ENCODE results near the gene MDGA2. TPM values are rescaled to one million over a fixed set of nuclear protein-coding genes. Genes with fewer than 3 reads are reported as not detected.

Gene MDGA2
- total RNA-seq, 1 experiment from 2014 or later: not detected

DNA sequence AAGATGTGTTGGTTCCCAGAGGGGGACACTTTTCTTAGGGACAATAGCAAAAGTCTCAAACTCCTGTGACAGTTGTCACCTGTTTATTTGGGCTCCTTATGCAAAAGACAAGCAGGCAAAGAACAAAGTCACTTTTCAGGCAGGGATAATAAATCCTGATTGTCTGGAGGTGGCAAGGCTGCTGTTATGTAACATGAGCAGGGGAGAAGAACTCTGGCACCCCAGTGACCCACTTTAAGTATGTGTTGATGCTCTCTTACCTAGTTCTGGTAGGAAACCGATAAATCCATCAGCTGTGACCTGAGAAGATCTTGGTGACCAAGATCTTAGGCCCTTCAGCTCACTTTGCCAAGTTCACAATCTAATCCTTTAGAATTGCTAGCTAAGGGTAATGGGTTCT lies 17.4 kb downstream of the MDGA2 start:
- Histone ChIP-seq H3K9me3 (no peaks in the 10 kb centered on the region), H3K4me1 (no peaks in the 10 kb centered on the region), H3K4me3 (ENCODE audit: low read depth, low read length) (no peak overlapping the region), H3K36me3 (ENCODE audit: control insufficient read depth, insufficient read depth, low read length) (no peaks in the 10 kb centered on the region), H3K27me3 (replicated peaks; ENCODE audit: control insufficient read depth, insufficient read depth, low read length) (no peaks in the 10 kb centered on the region)
- TF ChIP-seq, protein P1, sequence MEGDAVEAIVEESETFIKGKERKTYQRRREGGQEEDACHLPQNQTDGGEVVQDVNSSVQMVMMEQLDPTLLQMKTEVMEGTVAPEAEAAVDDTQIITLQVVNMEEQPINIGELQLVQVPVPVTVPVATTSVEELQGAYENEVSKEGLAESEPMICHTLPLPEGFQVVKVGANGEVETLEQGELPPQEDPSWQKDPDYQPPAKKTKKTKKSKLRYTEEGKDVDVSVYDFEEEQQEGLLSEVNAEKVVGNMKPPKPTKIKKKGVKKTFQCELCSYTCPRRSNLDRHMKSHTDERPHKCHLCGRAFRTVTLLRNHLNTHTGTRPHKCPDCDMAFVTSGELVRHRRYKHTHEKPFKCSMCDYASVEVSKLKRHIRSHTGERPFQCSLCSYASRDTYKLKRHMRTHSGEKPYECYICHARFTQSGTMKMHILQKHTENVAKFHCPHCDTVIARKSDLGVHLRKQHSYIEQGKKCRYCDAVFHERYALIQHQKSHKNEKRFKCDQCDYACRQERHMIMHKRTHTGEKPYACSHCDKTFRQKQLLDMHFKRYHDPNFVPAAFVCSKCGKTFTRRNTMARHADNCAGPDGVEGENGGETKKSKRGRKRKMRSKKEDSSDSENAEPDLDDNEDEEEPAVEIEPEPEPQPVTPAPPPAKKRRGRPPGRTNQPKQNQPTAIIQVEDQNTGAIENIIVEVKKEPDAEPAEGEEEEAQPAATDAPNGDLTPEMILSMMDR (IDR thresholded peaks at IDR 0.05; ENCODE audit: insufficient read depth in 1 of 2, low read depth in 1 of 2, low read length in 1 of 2, severe bottlenecking in 1 of 2, unreplicated experiment in 1 of 2): no peak
- CTCF ChIA-PET: no interaction called here
- no peak overlapping the region for H3K4me3 Mint-ChIP-seq (ENCODE audit: unreplicated experiment)
- H3K27ac Mint-ChIP-seq (ENCODE audit: unreplicated experiment): no peak overlapping the region
- DNase-seq: no peak
- H3K9me3 Mint-ChIP-seq (ENCODE audit: unreplicated experiment): no peaks in the 10 kb centered on the region
- H3K36me3 Mint-ChIP-seq (ENCODE audit: insufficient read depth, unreplicated experiment): no peaks in the 10 kb centered on the region
- BruUV-seq (replicated peaks): no TSS peak
- intact Hi-C loops (cut with micrococcal nuclease; ENCODE audit: unreplicated experiment): no loop called here
- H3K4me1 Mint-ChIP-seq (ENCODE audit: low read depth, unreplicated experiment): no peaks in the 10 kb centered on the region
- POLR2A ChIA-PET: no interaction called here
- no peaks in the 10 kb centered on the region for H3K27me3 Mint-ChIP-seq (ENCODE audit: insufficient read depth, unreplicated experiment)

DNA sequence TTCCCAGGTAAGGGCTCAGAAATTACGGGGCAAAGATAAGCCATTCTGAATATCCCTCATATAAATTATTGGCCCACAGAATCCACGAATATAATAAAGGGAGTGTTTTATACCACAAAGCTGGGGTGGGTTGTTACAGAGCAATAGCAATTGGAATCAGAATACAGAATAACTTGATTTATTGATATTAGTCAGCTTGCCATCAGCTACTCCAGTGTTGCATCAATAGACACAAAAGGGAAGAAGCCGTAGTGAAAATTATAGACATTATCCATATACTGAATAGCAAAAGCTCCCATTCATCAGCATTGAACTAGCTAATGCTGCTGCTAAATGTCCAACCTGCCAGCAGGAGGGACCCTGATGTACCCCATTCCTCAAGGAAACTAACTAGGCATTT lies 18.3 kb downstream of the MDGA2 start:
- H3K27me3 ChIP-seq (replicated peaks; ENCODE audit: control insufficient read depth, insufficient read depth, low read length): no peaks in the 10 kb centered on the region
- no peak overlapping the region for H3K4me3 Mint-ChIP-seq (ENCODE audit: unreplicated experiment)
- no peaks in the 10 kb centered on the region for H3K27me3 Mint-ChIP-seq (ENCODE audit: insufficient read depth, unreplicated experiment)
- TF ChIP-seq, protein P1 (IDR thresholded peaks at IDR 0.05; ENCODE audit: insufficient read depth in 1 of 2, low read depth in 1 of 2, low read length in 1 of 2, severe bottlenecking in 1 of 2, unreplicated experiment in 1 of 2): no peak
- no peaks in the 10 kb centered on the region for H3K9me3 Mint-ChIP-seq (ENCODE audit: unreplicated experiment)
- H3K36me3 Mint-ChIP-seq (ENCODE audit: insufficient read depth, unreplicated experiment): no peaks in the 10 kb centered on the region
- H3K36me3 ChIP-seq (ENCODE audit: control insufficient read depth, insufficient read depth, low read length): no peaks in the 10 kb centered on the region
- POLR2A ChIA-PET: no interaction called here
- no peaks in the 10 kb centered on the region for H3K4me1 Mint-ChIP-seq (ENCODE audit: low read depth, unreplicated experiment)
- CTCF ChIA-PET: no interaction called here
- H3K4me1 ChIP-seq: no peaks in the 10 kb centered on the region
- no peak overlapping the region for H3K4me3 ChIP-seq (ENCODE audit: low read depth, low read length)
- no peak for DNase-seq
- intact Hi-C loops (cut with micrococcal nuclease; ENCODE audit: unreplicated experiment): no loop called here
- no peaks in the 10 kb centered on the region for H3K9me3 ChIP-seq
- BruUV-seq (replicated peaks): no TSS peak
- H3K27ac Mint-ChIP-seq (ENCODE audit: unreplicated experiment): no peak overlapping the region

DNA sequence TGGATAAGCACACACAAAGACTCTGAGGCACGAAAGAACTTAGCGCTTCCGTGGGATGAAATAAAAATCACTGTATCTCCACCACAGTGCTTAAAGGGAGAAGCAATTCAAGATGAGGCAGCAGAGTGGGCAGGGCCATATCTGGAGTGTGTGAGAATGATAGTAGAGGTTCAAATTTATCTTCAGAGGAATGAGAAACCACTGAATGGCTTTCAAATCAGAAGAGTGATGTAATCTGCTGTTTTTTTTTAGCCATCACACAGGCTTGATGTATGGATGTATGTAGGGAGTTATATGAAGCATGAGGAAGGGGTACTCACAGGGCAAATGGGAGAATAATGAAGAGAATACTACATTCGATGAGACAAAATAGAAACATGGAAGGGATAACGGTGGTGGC lies 24.1 kb downstream of the MDGA2 start:
- H3K9me3 ChIP-seq: no peaks in the 10 kb centered on the region
- POLR2A ChIA-PET: no interaction called here
- intact Hi-C loops (cut with micrococcal nuclease; ENCODE audit: unreplicated experiment): no loop called here
- no peak overlapping the region for H3K27ac Mint-ChIP-seq (ENCODE audit: unreplicated experiment)
- BruUV-seq (replicated peaks): no TSS peak
- H3K4me3 Mint-ChIP-seq (ENCODE audit: unreplicated experiment): no peak overlapping the region
- H3K36me3 Mint-ChIP-seq (ENCODE audit: insufficient read depth, unreplicated experiment): no peaks in the 10 kb centered on the region
- no peaks in the 10 kb centered on the region for H3K27me3 Mint-ChIP-seq (ENCODE audit: insufficient read depth, unreplicated experiment)
- CTCF ChIA-PET: no interaction called here
- H3K9me3 Mint-ChIP-seq (ENCODE audit: unreplicated experiment): no peaks in the 10 kb centered on the region
- no peaks in the 10 kb centered on the region for H3K27me3 ChIP-seq (replicated peaks; ENCODE audit: control insufficient read depth, insufficient read depth, low read length)
- no peaks in the 10 kb centered on the region for H3K4me1 Mint-ChIP-seq (ENCODE audit: low read depth, unreplicated experiment)
- TF ChIP-seq, protein P1 (IDR thresholded peaks at IDR 0.05; ENCODE audit: insufficient read depth in 1 of 2, low read depth in 1 of 2, low read length in 1 of 2, severe bottlenecking in 1 of 2, unreplicated experiment in 1 of 2): no peak
- DNase-seq: no peak
- no peaks in the 10 kb centered on the region for H3K36me3 ChIP-seq (ENCODE audit: control insufficient read depth, insufficient read depth, low read length)
- no peak overlapping the region for H3K4me3 ChIP-seq (ENCODE audit: low read depth, low read length)
- no peaks in the 10 kb centered on the region for H3K4me1 ChIP-seq

Measured in Caco-2 (cell line).